Measurements from ENCODE around the gene EIF1AD. TPM values are rescaled to one million over a fixed set of nuclear protein-coding genes. Genes with fewer than 3 reads are reported as not detected.
A peak's percentile ranks its signal among the peaks of the same experiment; 100 is the strongest.

Gene EIF1AD
- total RNA-seq, 4 donors from 2014 or later: 25.3 to 34.9 (median 28.2) TPM

DNA sequence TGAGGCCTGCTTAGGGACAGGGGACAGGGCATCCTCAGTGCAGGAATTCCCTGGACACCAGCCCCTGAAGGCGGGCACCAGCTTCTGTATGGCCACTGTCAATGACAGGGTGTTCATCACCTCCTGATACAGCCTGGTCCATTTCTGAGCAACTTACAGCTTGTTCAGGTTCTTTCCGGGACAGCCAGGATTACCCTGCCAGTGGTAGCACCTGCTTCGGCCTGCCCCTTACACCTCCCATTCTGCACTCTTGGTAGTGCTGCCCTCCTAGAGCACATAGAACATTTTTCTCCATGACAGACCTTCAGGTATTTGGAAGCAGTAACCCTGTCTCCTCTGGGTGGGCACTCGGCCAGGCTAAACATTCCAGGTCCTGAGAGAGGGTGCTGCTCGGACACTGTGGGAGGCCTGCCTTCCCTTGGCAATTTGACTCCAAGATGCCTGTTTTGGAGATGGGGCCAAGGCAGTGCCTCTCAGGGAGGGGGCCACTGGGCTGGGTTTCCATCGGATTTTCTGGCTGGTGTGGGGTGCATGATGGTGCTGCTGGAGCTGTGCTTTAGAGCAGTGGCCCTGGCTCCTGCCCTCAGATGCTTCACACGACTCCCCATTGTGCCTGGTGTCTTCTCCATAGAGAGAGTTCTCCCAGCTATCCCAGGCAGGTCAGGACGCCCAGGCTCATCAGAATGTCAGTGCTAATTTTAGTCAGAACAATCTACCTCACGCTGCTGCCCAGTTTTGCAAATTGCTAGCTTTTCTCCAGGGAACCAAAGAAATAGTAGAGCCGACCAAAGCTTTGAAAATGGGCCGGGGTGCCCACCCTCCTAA lies 45.8 kb upstream of the EIF1AD start:
- no peak for TF ChIP-seq POLR2AphosphoS5 (IDR thresholded peaks at IDR 0.05)
- TF ChIP-seq, protein P1, sequence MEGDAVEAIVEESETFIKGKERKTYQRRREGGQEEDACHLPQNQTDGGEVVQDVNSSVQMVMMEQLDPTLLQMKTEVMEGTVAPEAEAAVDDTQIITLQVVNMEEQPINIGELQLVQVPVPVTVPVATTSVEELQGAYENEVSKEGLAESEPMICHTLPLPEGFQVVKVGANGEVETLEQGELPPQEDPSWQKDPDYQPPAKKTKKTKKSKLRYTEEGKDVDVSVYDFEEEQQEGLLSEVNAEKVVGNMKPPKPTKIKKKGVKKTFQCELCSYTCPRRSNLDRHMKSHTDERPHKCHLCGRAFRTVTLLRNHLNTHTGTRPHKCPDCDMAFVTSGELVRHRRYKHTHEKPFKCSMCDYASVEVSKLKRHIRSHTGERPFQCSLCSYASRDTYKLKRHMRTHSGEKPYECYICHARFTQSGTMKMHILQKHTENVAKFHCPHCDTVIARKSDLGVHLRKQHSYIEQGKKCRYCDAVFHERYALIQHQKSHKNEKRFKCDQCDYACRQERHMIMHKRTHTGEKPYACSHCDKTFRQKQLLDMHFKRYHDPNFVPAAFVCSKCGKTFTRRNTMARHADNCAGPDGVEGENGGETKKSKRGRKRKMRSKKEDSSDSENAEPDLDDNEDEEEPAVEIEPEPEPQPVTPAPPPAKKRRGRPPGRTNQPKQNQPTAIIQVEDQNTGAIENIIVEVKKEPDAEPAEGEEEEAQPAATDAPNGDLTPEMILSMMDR (IDR thresholded peaks at IDR 0.05): no peak
- no peak for TF ChIP-seq POLR2A (IDR thresholded peaks at IDR 0.05; ENCODE audit: low read depth)
- TF ChIP-seq EP300 (IDR thresholded peaks at IDR 0.05): no peak
- Histone ChIP-seq H3K4me3 (peak overlapping the region in 2 of 4 donors; percentile 3 to 49), H3K27ac (replicated peaks in 1 of 4) (peak overlapping the region; percentile 69 to 81 (median 72)), H3K27me3 (peaks cover 0 to 18% (median 3%) of the 10 kb centered on the region in 4 donors), H3K36me3 (peaks cover 0 to 6% (median 0%) of the 10 kb centered on the region in 4 donors), H3K4me1 (peaks cover 23 to 57% (median 51%) of the 10 kb centered on the region in 4 donors), H3K9me3 (no peaks in the 10 kb centered on the region)
- DNase-seq (ENCODE audit: extremely low spot score): no peak
- intact Hi-C loops (cut with DNase I): no loop called here
- WGBS: 37% methylated on average over 8 of the region's 11 CpGs

DNA sequence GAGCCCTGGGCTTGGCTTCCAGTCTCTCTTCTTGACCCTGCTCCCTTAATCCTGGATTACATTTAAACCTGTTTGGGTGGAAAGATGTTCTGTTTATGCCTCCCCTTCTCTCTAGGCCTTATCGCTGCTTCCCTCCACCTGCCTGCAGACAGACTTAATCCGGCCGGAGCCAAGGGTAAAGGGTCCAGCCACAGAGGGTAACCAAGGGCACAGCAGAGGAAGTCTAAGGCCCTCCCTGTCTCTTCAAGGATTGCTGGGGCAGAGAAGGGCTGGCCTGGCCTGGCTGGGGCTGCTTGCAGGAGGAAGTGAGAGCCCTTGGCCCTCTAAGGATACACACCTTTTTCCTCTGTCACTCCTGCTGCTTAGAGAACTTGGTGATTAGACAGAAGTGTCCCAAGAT lies 44.9 kb upstream of the EIF1AD start:
- Histone ChIP-seq H3K27me3 (peaks cover 0 to 18% (median 3%) of the 10 kb centered on the region in 4 donors), H3K27ac (replicated peaks in 1 of 4) (peak overlapping the region; percentile 69 to 81 (median 72)), H3K4me3 (no peak overlapping the region), H3K36me3 (peaks cover 0 to 6% (median 0%) of the 10 kb centered on the region in 4 donors), H3K9me3 (no peaks in the 10 kb centered on the region), H3K4me1 (peaks cover 22 to 54% (median 48%) of the 10 kb centered on the region in 4 donors)
- DNase-seq (ENCODE audit: extremely low spot score): no peak
- 86% methylated on average over 3 of the region's 3 CpGs for WGBS
- TF ChIP-seq POLR2AphosphoS5 (IDR thresholded peaks at IDR 0.05) (no peak), POLR2A (IDR thresholded peaks at IDR 0.05; ENCODE audit: low read depth) (no peak), EP300 (IDR thresholded peaks at IDR 0.05) (no peak)
- TF ChIP-seq, protein P1 (IDR thresholded peaks at IDR 0.05): no peak
- intact Hi-C loops (cut with DNase I): no loop called here

DNA sequence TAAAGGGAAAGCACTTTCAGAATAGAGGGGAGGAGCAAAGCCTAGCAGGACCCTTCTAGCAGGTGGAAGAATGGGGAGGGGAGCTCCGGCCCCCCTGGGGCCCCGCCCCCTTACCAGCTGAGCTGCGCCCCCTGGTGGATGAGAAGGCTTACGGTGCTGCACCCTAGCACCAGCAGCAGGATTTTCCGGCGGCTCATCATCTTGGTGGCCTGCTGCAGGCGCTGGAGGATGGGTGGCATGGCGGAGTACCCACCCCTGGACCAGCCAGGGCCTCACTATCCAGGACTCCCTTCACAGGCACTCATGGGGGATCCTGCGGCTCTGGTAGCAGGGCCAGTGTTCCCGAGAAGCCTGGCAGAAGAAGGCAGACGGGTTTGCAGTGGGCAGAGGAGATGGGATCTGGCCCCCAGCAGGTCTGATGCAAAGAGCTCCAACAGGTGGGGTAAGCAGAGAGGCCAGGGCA lies 43.3 kb upstream of the EIF1AD start:
- no peak for TF ChIP-seq POLR2A (IDR thresholded peaks at IDR 0.05; ENCODE audit: low read depth)
- TF ChIP-seq EP300 (IDR thresholded peaks at IDR 0.05): no peak
- TF ChIP-seq, protein P1 (IDR thresholded peaks at IDR 0.05): peak; percentile 76 to 97 (median 83)
- peak in 1 of 2 donors; percentile 13 for TF ChIP-seq POLR2AphosphoS5 (IDR thresholded peaks at IDR 0.05)
- Histone ChIP-seq H3K27me3 (peaks cover 0 to 18% (median 3%) of the 10 kb centered on the region in 4 donors), H3K4me1 (peaks cover 15 to 45% (median 38%) of the 10 kb centered on the region in 4 donors), H3K36me3 (peaks cover 0 to 6% (median 0%) of the 10 kb centered on the region in 4 donors), H3K27ac (replicated peaks in 1 of 4) (no peak overlapping the region), H3K9me3 (no peaks in the 10 kb centered on the region), H3K4me3 (no peak overlapping the region)
- peak; percentile 93 for DNase-seq (ENCODE audit: extremely low spot score)
- 22% methylated on average over 5 of the region's 11 CpGs for WGBS
- intact Hi-C loops (cut with DNase I): no loop called here

DNA sequence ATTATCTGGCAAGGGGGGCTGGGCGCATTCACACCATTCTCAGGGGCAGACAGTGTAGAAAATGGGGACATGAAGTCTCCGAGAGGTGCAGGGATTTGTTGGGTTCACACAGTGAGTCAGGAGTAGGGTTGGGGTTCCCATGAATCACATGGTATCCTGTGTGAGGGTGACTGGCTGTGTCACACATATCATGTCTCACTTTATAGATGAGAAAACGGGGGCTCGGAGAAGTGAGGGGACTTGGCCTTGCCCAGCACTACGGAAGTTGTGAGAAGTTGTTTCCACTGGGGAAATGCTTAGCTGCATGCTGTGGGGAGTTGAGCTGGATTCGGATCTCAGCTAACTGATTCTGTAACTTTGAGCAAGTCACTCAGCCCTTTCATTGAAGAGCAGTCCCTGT lies 42.8 kb upstream of the EIF1AD start:
- TF ChIP-seq, protein P1 (IDR thresholded peaks at IDR 0.05): no peak
- TF ChIP-seq EP300 (IDR thresholded peaks at IDR 0.05): no peak
- no peak for TF ChIP-seq POLR2A (IDR thresholded peaks at IDR 0.05; ENCODE audit: low read depth)
- TF ChIP-seq POLR2AphosphoS5 (IDR thresholded peaks at IDR 0.05): no peak
- intact Hi-C loops (cut with DNase I): no loop called here
- Histone ChIP-seq H3K4me1 (peaks cover 15 to 45% (median 38%) of the 10 kb centered on the region in 4 donors), H3K36me3 (peaks cover 0 to 6% (median 0%) of the 10 kb centered on the region in 4 donors), H3K4me3 (no peak overlapping the region), H3K27ac (replicated peaks in 1 of 4) (no peak overlapping the region), H3K9me3 (no peaks in the 10 kb centered on the region), H3K27me3 (peaks cover 0 to 18% (median 3%) of the 10 kb centered on the region in 4 donors)
- WGBS: 62% methylated on average over 5 of the region's 6 CpGs
- no peak for DNase-seq (ENCODE audit: extremely low spot score)
